ENCODE data around the gene OR6C2.
"Not testable (repeated sequence)": the region's sequence is repeated elsewhere in the genome, so short reads cannot be mapped to it uniquely, and the experiment has no call there.

The OR6C2 gene

DNA sequence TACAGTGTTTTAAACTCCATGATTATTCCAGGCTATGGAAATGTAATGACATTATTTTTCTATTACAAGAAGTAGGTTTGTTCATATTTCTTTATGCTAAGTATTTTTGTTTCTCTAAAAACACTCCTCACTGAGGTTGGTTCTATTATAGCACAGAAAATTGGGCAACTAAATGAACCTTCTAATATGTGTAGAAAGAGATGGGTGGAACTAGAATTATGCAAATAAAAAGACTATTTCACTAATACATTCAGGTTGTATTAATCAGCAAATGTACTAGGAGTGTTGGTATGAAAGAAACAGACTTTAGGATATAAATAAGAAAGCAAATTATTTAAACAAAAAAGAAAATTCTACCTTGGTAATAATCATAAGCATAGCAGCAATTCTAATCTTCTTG, 4.9 kb downstream of the OR6C2 start:
- no peak overlapping the region for H3K4me3 ChIP-seq (replicated peaks in 1 of 2; ENCODE audit: low read depth in 2 of 2, low read length in 2 of 2)
- TF ChIP-seq, protein P1, sequence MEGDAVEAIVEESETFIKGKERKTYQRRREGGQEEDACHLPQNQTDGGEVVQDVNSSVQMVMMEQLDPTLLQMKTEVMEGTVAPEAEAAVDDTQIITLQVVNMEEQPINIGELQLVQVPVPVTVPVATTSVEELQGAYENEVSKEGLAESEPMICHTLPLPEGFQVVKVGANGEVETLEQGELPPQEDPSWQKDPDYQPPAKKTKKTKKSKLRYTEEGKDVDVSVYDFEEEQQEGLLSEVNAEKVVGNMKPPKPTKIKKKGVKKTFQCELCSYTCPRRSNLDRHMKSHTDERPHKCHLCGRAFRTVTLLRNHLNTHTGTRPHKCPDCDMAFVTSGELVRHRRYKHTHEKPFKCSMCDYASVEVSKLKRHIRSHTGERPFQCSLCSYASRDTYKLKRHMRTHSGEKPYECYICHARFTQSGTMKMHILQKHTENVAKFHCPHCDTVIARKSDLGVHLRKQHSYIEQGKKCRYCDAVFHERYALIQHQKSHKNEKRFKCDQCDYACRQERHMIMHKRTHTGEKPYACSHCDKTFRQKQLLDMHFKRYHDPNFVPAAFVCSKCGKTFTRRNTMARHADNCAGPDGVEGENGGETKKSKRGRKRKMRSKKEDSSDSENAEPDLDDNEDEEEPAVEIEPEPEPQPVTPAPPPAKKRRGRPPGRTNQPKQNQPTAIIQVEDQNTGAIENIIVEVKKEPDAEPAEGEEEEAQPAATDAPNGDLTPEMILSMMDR (IDR thresholded peaks at IDR 0.05; ENCODE audit: low read depth, low read length): no peak
- DNase-seq (ENCODE audit: low read depth in 2 of 2): no peak

DNA sequence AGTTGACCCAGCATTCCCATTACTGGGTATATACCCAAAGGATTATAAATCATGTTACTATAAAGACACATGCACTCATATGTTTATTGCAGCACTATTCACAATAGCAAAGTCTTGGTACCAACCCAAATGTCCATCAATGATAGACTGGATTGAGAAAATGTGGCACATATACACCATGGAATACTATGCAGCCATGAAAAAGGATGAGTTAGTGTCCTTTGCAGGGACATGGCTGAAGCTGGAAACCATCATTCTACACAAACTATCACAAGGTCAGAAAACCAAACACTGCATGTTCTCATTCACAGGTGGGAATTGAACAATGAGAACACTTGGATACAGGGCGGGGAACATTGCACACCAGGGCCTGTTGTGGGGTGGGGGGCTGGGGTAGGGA, 21.1 kb downstream of the OR6C2 start:
- H3K4me3 ChIP-seq (replicated peaks in 1 of 2; ENCODE audit: low read depth in 2 of 2, low read length in 2 of 2); DNase-seq (ENCODE audit: low read depth in 2 of 2): not testable (repeated sequence)

DNA sequence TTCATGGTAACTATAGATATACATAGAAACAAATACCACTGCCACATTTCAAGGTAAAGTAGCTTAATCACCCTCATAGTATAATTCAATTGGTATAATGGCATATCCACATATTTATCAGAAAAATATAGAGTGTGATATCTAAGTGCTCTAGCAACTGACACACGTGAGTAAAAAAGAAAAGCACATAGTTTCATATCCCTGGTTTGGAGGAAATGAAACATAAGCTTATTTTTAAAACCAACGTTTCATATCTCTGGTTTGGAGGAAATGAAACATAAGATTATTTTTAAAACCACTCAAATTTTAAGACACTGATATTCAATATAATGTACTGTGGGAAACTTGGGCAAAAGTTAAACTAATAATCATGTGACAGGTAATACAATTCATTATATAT, 24.0 kb downstream of the OR6C2 start:
- DNase-seq (ENCODE audit: low read depth in 2 of 2): no peak
- TF ChIP-seq, protein P1 (IDR thresholded peaks at IDR 0.05; ENCODE audit: low read depth, low read length): no peak
- no peak overlapping the region for H3K4me3 ChIP-seq (replicated peaks in 1 of 2; ENCODE audit: low read depth in 2 of 2, low read length in 2 of 2)

DNA sequence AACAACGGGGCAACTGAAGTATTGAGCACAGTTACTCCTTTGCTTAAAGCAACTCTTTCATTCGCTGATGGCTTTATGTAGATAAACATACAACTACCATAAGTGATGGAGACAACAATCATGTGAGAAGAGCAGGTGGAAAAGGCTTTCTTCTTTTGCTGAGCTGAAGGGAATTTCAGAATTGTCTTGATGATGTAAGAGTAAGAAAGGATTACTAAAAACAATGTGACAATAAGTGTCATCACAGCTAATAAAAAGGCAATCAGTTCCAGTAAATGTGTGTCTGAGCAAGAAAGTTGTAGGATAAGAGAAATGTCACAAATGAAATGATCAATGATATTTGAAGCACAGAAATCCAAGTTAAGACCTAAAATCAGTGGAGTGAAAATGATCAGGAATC, 25.4 kb downstream of the OR6C2 start:
- TF ChIP-seq, protein P1 (IDR thresholded peaks at IDR 0.05; ENCODE audit: low read depth, low read length): no peak
- H3K4me3 ChIP-seq (replicated peaks in 1 of 2; ENCODE audit: low read depth in 2 of 2, low read length in 2 of 2): no peak overlapping the region
- no peak for DNase-seq (ENCODE audit: low read depth in 2 of 2)

DNA sequence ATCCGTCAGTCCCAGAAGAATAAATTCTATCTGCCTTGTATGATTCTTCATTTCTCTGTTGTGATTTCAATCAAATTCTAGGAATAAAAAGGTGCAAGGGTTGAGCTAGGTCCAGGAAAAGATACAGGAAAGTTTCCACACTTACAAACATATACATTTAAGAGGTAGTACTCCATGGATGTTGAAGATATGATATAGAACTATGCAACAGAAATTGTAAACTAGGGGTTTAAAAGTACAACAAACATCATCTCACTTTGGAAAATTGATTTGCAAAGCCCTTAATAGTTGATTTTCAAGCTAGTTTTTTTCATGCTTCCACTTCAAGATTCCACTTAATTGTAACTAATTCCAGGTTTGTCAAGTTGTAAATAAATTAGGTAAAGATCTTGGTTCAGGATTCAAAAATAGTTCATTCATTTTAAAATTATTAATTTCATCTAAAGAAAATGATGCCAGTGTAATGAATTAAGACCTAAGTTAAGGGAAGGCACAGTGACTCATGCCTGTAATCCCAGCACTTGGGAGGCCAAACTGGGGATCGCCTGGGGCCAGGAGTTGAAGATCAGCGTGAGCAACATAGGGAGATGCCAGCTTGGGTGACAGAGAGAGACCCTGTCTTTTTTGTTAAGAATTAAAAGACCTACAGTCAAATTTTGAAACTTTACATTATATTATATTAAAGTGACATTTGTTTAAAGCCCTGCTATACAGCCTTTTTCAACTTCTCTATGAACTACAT, 26.4 kb downstream of the OR6C2 start, which contains the start of gene OR6C70:
Gene OR6C70, minus strand, starts transcription at position 51 of the 742 bp plus-strand sequence. Its CDS starts 0 bp downstream, at position 51.
- TF ChIP-seq, protein P1 (IDR thresholded peaks at IDR 0.05; ENCODE audit: low read depth, low read length): no peak
- no peak for DNase-seq (ENCODE audit: low read depth in 2 of 2)
- no peak within 1 kb of the TSS for H3K4me3 ChIP-seq (replicated peaks in 1 of 2; ENCODE audit: low read depth in 2 of 2, low read length in 2 of 2)

DNA sequence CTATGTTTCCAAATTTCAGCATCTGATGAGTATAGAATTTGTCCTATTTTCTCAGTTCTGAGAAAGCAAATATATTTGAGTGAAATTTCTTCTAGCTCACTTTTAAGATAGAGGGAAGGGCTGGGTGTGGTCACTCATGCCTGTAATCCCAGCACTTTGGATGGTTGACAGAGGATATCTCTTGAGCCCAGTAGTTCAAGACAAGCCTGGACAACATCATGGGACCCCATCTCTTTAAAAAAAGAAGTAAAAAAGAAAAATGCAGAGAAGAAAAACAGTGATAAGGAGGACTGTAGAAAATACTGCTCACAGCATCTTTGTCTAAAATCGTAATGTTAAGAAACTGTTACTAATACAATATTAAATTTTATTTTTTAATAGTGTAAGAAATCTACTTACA, 28.4 kb downstream of the OR6C2 start:
- no peak for DNase-seq (ENCODE audit: low read depth in 2 of 2)
- TF ChIP-seq, protein P1 (IDR thresholded peaks at IDR 0.05; ENCODE audit: low read depth, low read length): no peak
- no peak overlapping the region for H3K4me3 ChIP-seq (replicated peaks in 1 of 2; ENCODE audit: low read depth in 2 of 2, low read length in 2 of 2)

DNA sequence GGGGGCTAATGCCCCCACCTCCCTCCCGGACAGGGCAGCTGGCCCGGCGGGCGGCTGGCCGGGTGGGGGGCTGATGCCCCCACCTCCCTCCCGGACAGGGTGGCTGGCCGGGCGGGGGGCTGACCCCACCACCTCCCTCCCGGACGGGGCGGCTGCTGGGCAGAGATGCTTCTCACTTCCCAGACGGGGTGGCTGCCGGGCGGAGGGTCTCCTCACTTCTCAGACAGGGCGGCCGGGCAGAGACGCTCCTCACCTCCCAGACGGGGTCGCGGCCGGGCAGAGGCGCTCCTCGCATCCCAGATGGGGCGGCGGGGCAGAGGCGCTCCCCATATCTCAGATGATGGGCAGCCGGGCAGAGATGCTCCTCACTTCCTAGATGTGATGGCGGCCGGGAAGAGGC, 35.3 kb downstream of the OR6C2 start:
- H3K4me3 ChIP-seq (replicated peaks in 1 of 2; ENCODE audit: low read depth in 2 of 2, low read length in 2 of 2); DNase-seq (ENCODE audit: low read depth in 2 of 2): not testable (repeated sequence)

DNA sequence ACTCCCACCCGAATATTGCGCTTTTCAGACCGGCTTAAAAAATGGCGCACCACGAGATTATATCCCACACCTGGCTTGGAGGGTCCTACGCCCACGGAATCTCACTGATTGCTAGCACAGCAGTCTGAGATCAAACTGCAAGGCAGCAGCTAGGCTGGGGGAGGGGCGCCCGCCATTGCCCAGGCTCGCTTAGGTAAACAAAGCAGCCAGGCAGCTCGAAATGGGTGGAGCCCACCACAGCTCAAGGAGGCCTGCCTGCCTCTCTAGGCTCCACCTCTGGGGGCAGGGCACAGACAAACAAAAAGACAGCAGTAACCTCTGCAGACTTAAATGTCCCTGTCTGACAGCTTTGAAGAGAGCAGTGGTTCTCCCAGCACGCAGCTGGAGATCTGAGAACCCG, 40.4 kb downstream of the OR6C2 start:
- H3K4me3 ChIP-seq (replicated peaks in 1 of 2; ENCODE audit: low read depth in 2 of 2, low read length in 2 of 2); DNase-seq (ENCODE audit: low read depth in 2 of 2): not testable (repeated sequence)

Measured in cardiac fibroblast (primary cell).